Liver (tissue), 9 donors: ENCODE results near the gene ZXDC. TPM values are rescaled to one million over a fixed set of nuclear protein-coding genes. Genes with fewer than 3 reads are reported as not detected.

Source experiments
- DNase-seq: peaks from one replicate; pipeline ENCODE4 v3.0.0-alpha.2; 2017; ENCODE audit warnings: low spot score
- H3K27ac ChIP-seq, 2 donors: one replicate each; pipeline ENCODE4 v1.7.0; 2013; ENCODE audit warnings: inconsistent platforms in 2 of 2, low read length in 2 of 2, control low read depth in 1 of 2, low read depth in 1 of 2, mild to moderate bottlenecking in 1 of 2
- H3K27me3 ChIP-seq, 4 donors: one replicate each; pipeline versions ENCODE4 v1.6.1 to v1.7.0; 2013; ENCODE audit warnings: low read length in 3 of 4, inconsistent platforms in 1 of 4, mild to moderate bottlenecking in 1 of 4, moderate library complexity in 1 of 4; ENCODE audit not compliant: control insufficient read depth in 4 of 4, insufficient read depth in 4 of 4
- H3K36me3 ChIP-seq, 4 donors: one replicate each; pipeline versions ENCODE4 v1.6.1 to v1.7.0; 2013; ENCODE audit warnings: low read length in 3 of 4, mild to moderate bottlenecking in 3 of 4, low read depth in 1 of 4, moderate library complexity in 1 of 4; ENCODE audit not compliant: control insufficient read depth in 4 of 4, insufficient read depth in 3 of 4
- H3K4me1 ChIP-seq, 4 donors: one replicate each; pipeline versions ENCODE4 v1.6.1 to v1.7.0; 2013; ENCODE audit warnings: low read length in 3 of 4, mild to moderate bottlenecking in 3 of 4, moderate library complexity in 1 of 4; ENCODE audit not compliant: control insufficient read depth in 4 of 4, insufficient read depth in 4 of 4
- H3K4me3 ChIP-seq, 3 donors: one replicate each; pipeline versions ENCODE4 v1.6.1 to v1.7.0; 2013; ENCODE audit warnings: low read length in 3 of 3, control low read depth in 1 of 3, low read depth in 1 of 3, mild to moderate bottlenecking in 1 of 3
- H3K9ac ChIP-seq, 2 donors: one replicate each; pipeline ENCODE4 v1.7.0; 2013; ENCODE audit warnings: low read length in 2 of 2, mild to moderate bottlenecking in 2 of 2, moderate library complexity in 2 of 2, control low read depth in 1 of 2, low read depth in 1 of 2
- H3K9me3 ChIP-seq, 4 donors: one replicate each; pipeline versions ENCODE4 v1.6.1 to v1.7.0; 2013; ENCODE audit warnings: low read length in 3 of 4; ENCODE audit not compliant: control insufficient read depth in 4 of 4
- EGR1 ChIP-seq, 2 donors: IDR thresholded peaks; 2 replicates each; pipeline ENCODE4 v1.6.1; 2016 to 2018; ENCODE audit warnings: antibody characterized with exemption in 2 of 2, low read depth in 2 of 2
- FOXA1 ChIP-seq: IDR thresholded peaks from 2 replicates; pipeline ENCODE4 v1.6.1; 2016; ENCODE audit warnings: antibody characterized with exemption
- FOXA2 ChIP-seq: IDR thresholded peaks from 2 replicates; pipeline ENCODE4 v1.6.1; 2016; ENCODE audit warnings: antibody characterized with exemption
- GABPA ChIP-seq, 2 donors: IDR thresholded peaks in 1 of 2; conservative IDR thresholded peaks in 1 of 2; 2 replicates each; pipeline ENCODE4 v1.6.1; 2016; ENCODE audit warnings: antibody characterized with exemption in 2 of 2, mild to moderate bottlenecking in 1 of 2, moderate library complexity in 1 of 2
- HNF4A ChIP-seq, 2 donors: conservative IDR thresholded peaks; 2 replicates each; pipeline ENCODE4 v1.6.1; 2016; ENCODE audit warnings: antibody characterized with exemption in 2 of 2, mild to moderate bottlenecking in 2 of 2
- HNF4G ChIP-seq: IDR thresholded peaks from 2 replicates; pipeline ENCODE4 v1.6.1; 2016; ENCODE audit warnings: antibody characterized with exemption
- JUND ChIP-seq, 2 donors: IDR thresholded peaks; 2 replicates each; pipeline ENCODE4 v1.6.1; 2016; ENCODE audit warnings: antibody characterized with exemption in 2 of 2
- MAX ChIP-seq: IDR thresholded peaks from 2 replicates; pipeline ENCODE4 v1.6.1; 2016; ENCODE audit warnings: antibody characterized with exemption
- NR2F2 ChIP-seq: IDR thresholded peaks from 2 replicates; pipeline ENCODE4 v1.6.1; 2016; ENCODE audit warnings: antibody characterized with exemption
- RAD21 ChIP-seq, 2 donors: IDR thresholded peaks; 2 replicates each; pipeline ENCODE4 v1.6.1; 2016; ENCODE audit warnings: antibody characterized with exemption in 2 of 2, mild to moderate bottlenecking in 2 of 2
- REST ChIP-seq: IDR thresholded peaks from 2 replicates; pipeline ENCODE4 v1.6.1; 2016; ENCODE audit warnings: antibody characterized with exemption, mild to moderate bottlenecking
- RXRA ChIP-seq, 2 donors: IDR thresholded peaks; 2 replicates each; pipeline ENCODE4 v1.6.1; 2017 to 2018; ENCODE audit warnings: antibody characterized with exemption in 2 of 2, mild to moderate bottlenecking in 1 of 2
- SP1 ChIP-seq: IDR thresholded peaks from 2 replicates; pipeline ENCODE4 v1.6.1; 2018; ENCODE audit warnings: antibody characterized with exemption, mild to moderate bottlenecking
- TAF1 ChIP-seq: conservative IDR thresholded peaks from 2 replicates; pipeline ENCODE4 v1.6.1; 2016; ENCODE audit warnings: antibody characterized with exemption, mild to moderate bottlenecking
- YY1 ChIP-seq: IDR thresholded peaks from 2 replicates; pipeline ENCODE4 v1.6.1; 2016; ENCODE audit warnings: antibody characterized with exemption, mild to moderate bottlenecking
- ZBTB33 ChIP-seq: IDR thresholded peaks from 2 replicates; pipeline ENCODE4 v1.6.1; 2016; ENCODE audit warnings: antibody characterized with exemption
- WGBS: extraction: QIAGEN DNeasy Blood & Tissue Kit; methylation state at CpG from one replicate; pipeline ENCODE4 v1.1.7; 2013; 5-methylcytosine and 5-hydroxymethylcytosine counted together
- polyA plus RNA-seq, 2 donors: library from polyadenylated mRNA; stranded (reverse) in 1 of 2; unstranded in 1 of 2; fragments of 200-250 nt in 1 of 2; fragments of >200 nt in 1 of 2; fragmentation: Nextera tagmentation in 1 of 2; extraction: Ambion mirVana in 1 of 2; gene quantifications; one replicate each; pipeline versions ENCODE4 v1.2.1 to v1.2.3, GENCODE V29; 2013 to 2015
- total RNA-seq, 2 donors: library from RNA; depleted of rRNA; stranded (reverse); fragments of >200 nt; gene quantifications; one replicate each; pipeline ENCODE4 v1.2.3, GENCODE V29; 2014
- TF ChIP-seq, protein P1 (sequence below): fragments of 150-350 bp; IDR thresholded peaks from 2 replicates; pipeline ENCODE4 v1.5.1; 2017; ENCODE audit warnings: improper control_type of control experiment, low read depth, low read length; ENCODE audit not compliant: missing input control
- TF ChIP-seq, protein P2 (sequence below): IDR thresholded peaks from 2 replicates; pipeline ENCODE4 v1.6.1; 2016; ENCODE audit warnings: antibody characterized with exemption
- donor health status: healthy.
- donor health status: healthy.
- donor health status: healthy.
- donor health status: healthy.
- donor health status: healthy.

ZXDC gene
- total and polyA plus RNA-seq, 4 donors: 7.0 to 42.3 (median 13.9) TPM

DNA sequence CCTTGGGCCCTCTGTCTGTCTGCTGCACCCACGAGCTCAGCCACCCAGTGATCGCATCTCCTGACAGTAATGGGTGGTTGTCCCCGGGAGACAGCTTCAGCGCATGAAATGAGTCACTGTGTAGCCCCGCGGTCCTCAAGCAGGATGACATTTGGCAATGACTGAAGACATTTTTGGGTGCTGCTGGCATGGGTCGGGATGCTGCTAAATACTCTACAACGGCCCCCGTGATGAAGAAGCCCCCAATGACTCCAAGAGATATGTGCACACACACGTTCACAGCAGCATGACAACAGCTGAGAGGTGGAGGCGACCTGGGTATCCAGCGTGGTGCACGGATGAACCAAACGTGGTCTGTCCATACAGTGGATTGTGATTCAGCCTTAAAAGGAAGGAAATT lies 17.4 kb upstream of the ZXDC start (continued):
- TF ChIP-seq NR2F2: no peak

DNA sequence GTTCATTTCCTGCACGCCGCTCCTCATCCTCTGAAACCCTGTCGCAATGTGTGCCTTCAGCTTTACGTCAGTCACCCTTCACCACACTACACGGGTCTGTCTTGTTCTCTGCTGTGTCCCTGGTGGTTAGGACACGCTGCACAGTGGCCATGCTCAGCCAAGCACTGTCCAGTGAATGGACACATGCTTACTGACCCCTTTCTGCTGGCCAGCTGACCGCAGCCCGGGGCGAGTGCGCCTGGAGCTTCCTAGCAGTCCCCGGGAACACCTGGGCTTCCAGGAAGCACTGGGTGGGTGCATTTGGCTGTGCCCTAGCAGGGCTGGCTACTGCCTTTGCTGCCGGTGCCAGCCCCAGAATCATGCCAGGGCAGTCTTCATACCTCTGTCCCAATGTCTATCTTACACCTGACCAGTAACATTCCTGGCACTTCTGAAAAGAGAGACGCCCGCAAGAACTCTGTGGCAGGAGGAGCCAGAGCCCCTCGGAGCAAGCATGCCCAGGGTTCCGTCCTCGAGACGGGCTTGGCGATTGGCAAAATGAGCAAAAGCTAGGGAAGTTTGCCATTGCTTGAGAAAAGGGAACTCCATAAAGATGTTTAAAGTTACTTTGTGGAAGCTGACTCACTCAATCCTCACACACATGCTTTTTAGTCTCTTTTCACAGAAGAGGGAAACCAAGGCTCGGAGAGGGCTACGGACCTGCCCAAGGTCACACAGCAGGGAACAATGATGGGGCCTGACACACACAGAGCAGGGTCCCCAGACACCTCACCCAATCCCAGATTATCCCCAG lies 15.7 kb upstream of the ZXDC start:
- peaks cover 0 to 18% (median 10%) of the 10 kb centered on the region in 4 donors for H3K4me1 ChIP-seq
- no peaks in the 10 kb centered on the region for H3K9me3 ChIP-seq
- no peak overlapping the region for H3K4me3 ChIP-seq
- H3K27ac ChIP-seq: peak overlapping the region in 1 of 2 donors; percentile 52
- H3K36me3 ChIP-seq: peaks cover 0 to 41% (median 30%) of the 10 kb centered on the region in 4 donors
- DNase-seq: no peak
- WGBS: 70% methylated on average over 21 of the region's 21 CpGs
- TF ChIP-seq HNF4G (no peak), NR2F2 (no peak), TAF1 (no peak), HNF4A (conservative IDR thresholded peaks at IDR 0.05) (no peak), FOXA1 (no peak), JUND (IDR thresholded peaks at IDR 0.05) (no peak), FOXA2 (no peak), MAX (no peak), GABPA (IDR thresholded peaks at IDR 0.05 in 1 of 2, conservative IDR thresholded peaks at IDR 0.05 in 1 of 2) (no peak), YY1 (no peak), REST (no peak), EGR1 (IDR thresholded peaks at IDR 0.05; ENCODE audit: low read depth in 2 of 2) (no peak), RAD21 (IDR thresholded peaks at IDR 0.05) (no peak), RXRA (IDR thresholded peaks at IDR 0.05) (no peak), ZBTB33 (no peak), SP1 (no peak)
- TF ChIP-seq, protein P1, sequence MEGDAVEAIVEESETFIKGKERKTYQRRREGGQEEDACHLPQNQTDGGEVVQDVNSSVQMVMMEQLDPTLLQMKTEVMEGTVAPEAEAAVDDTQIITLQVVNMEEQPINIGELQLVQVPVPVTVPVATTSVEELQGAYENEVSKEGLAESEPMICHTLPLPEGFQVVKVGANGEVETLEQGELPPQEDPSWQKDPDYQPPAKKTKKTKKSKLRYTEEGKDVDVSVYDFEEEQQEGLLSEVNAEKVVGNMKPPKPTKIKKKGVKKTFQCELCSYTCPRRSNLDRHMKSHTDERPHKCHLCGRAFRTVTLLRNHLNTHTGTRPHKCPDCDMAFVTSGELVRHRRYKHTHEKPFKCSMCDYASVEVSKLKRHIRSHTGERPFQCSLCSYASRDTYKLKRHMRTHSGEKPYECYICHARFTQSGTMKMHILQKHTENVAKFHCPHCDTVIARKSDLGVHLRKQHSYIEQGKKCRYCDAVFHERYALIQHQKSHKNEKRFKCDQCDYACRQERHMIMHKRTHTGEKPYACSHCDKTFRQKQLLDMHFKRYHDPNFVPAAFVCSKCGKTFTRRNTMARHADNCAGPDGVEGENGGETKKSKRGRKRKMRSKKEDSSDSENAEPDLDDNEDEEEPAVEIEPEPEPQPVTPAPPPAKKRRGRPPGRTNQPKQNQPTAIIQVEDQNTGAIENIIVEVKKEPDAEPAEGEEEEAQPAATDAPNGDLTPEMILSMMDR: no peak
- TF ChIP-seq, protein P2, sequence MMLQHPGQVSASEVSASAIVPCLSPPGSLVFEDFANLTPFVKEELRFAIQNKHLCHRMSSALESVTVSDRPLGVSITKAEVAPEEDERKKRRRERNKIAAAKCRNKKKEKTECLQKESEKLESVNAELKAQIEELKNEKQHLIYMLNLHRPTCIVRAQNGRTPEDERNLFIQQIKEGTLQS: no peak
- no peaks in the 10 kb centered on the region for H3K27me3 ChIP-seq
- H3K9ac ChIP-seq: no peak overlapping the region
